Measurements from ENCODE around the gene NEURL1.
A peak's percentile ranks its signal among the peaks of the same experiment; 100 is the strongest.

The NEURL1 gene

GRCh38 chr10:103555712-103556111 lies 62.2 kb downstream of the NEURL1 start:
- Mint-ChIP-seq H3K4me3 (peak overlapping the region in 1 of 2 donors; percentile 46), H3K27me3 (peaks cover 43 to 56% of the 10 kb centered on the region in 2 donors), H3K36me3 (no peaks in the 10 kb centered on the region), H3K4me1 (peaks cover 6 to 7% of the 10 kb centered on the region in 2 donors), H3K27ac (no peak overlapping the region), H3K9me3 (no peaks in the 10 kb centered on the region)
- ATAC-seq (replicated peaks): no peak
- DNase-seq: no peak

- no peak for ATAC-seq (replicated peaks)
- peaks cover 0 to 2% of the 10 kb centered on the region in 2 donors for H3K9me3 Mint-ChIP-seq
- H3K4me1 Mint-ChIP-seq: peaks cover 6 to 7% of the 10 kb centered on the region in 2 donors
- peaks cover 43 to 61% of the 10 kb centered on the region in 2 donors for H3K27me3 Mint-ChIP-seq
- DNase-seq: no peak
- H3K4me3 Mint-ChIP-seq: no peak overlapping the region
- no peaks in the 10 kb centered on the region for H3K36me3 Mint-ChIP-seq
- no peak overlapping the region for H3K27ac Mint-ChIP-seq
These were observed 63.0 kb downstream of the NEURL1 start for GRCh38 chr10:103556383-103557007.

- Mint-ChIP-seq H3K36me3 (no peaks in the 10 kb centered on the region), H3K27ac (no peak overlapping the region), H3K27me3 (peaks cover 41 to 61% of the 10 kb centered on the region in 2 donors), H3K4me1 (peaks cover 6 to 7% of the 10 kb centered on the region in 2 donors), H3K9me3 (peaks cover 0 to 2% of the 10 kb centered on the region in 2 donors), H3K4me3 (no peak overlapping the region)
- ATAC-seq (replicated peaks): no peak
- no peak for DNase-seq
These were observed 64.0 kb downstream of the NEURL1 start for GRCh38 chr10:103557455-103557854.

- Mint-ChIP-seq H3K9me3 (peaks cover 0 to 2% of the 10 kb centered on the region in 2 donors), H3K4me3 (no peak overlapping the region), H3K36me3 (no peaks in the 10 kb centered on the region), H3K4me1 (peaks cover 6 to 7% of the 10 kb centered on the region in 2 donors), H3K27me3 (peaks cover 31 to 57% of the 10 kb centered on the region in 2 donors), H3K27ac (no peak overlapping the region)
- ATAC-seq (replicated peaks) (no peak), DNase-seq (no peak)
These were observed 65.4 kb downstream of the NEURL1 start for GRCh38 chr10:103558911-103559310.

GRCh38 chr10:103559776-103560175 lies 66.3 kb downstream of the NEURL1 start:
- H3K27me3 Mint-ChIP-seq: peaks cover 24 to 51% of the 10 kb centered on the region in 2 donors
- H3K9me3 Mint-ChIP-seq: peaks cover 0 to 2% of the 10 kb centered on the region in 2 donors
- ATAC-seq (replicated peaks): no peak
- no peaks in the 10 kb centered on the region for H3K36me3 Mint-ChIP-seq
- H3K4me3 Mint-ChIP-seq: no peak overlapping the region
- DNase-seq: no peak
- no peak overlapping the region for H3K27ac Mint-ChIP-seq
- peaks cover 1 to 4% of the 10 kb centered on the region in 2 donors for H3K4me1 Mint-ChIP-seq

GRCh38 chr10:103560886-103561285 lies 67.4 kb downstream of the NEURL1 start:
- DNase-seq (no peak), ATAC-seq (replicated peaks) (no peak)
- peaks cover 26 to 47% of the 10 kb centered on the region in 2 donors for H3K27me3 Mint-ChIP-seq
- H3K36me3 Mint-ChIP-seq: no peaks in the 10 kb centered on the region
- H3K9me3 Mint-ChIP-seq: peaks cover 0 to 2% of the 10 kb centered on the region in 2 donors
- H3K4me3 Mint-ChIP-seq: no peak overlapping the region
- peaks cover 0 to 5% of the 10 kb centered on the region in 2 donors for H3K4me1 Mint-ChIP-seq
- no peak overlapping the region for H3K27ac Mint-ChIP-seq

GRCh38 chr10:103562383-103562782 lies 68.9 kb downstream of the NEURL1 start:
- no peak for DNase-seq
- Mint-ChIP-seq H3K27ac (no peak overlapping the region), H3K4me3 (no peak overlapping the region), H3K36me3 (no peaks in the 10 kb centered on the region), H3K4me1 (peaks cover 0 to 5% of the 10 kb centered on the region in 2 donors), H3K9me3 (peaks cover 0 to 2% of the 10 kb centered on the region in 2 donors), H3K27me3 (peaks cover 20 to 32% of the 10 kb centered on the region in 2 donors)
- no peak for ATAC-seq (replicated peaks)

GRCh38 chr10:103563231-103564115 lies 70.0 kb downstream of the NEURL1 start:
- DNase-seq (no peak), ATAC-seq (replicated peaks) (no peak)
- Mint-ChIP-seq H3K4me1 (peaks cover 0 to 5% of the 10 kb centered on the region in 2 donors), H3K36me3 (no peaks in the 10 kb centered on the region), H3K4me3 (no peak overlapping the region), H3K27ac (no peak overlapping the region), H3K9me3 (peaks cover 0 to 2% of the 10 kb centered on the region in 2 donors), H3K27me3 (peaks cover 13 to 22% of the 10 kb centered on the region in 2 donors)

GRCh38 chr10:103564116-103564501 lies 70.6 kb downstream of the NEURL1 start:
- H3K27ac Mint-ChIP-seq: no peak overlapping the region
- no peak for DNase-seq

GRCh38 chr10:103564776-103565520 lies 71.4 kb downstream of the NEURL1 start:
- Mint-ChIP-seq H3K27me3 (peaks cover 8 to 16% of the 10 kb centered on the region in 2 donors), H3K27ac (no peak overlapping the region), H3K4me3 (no peak overlapping the region), H3K4me1 (peaks cover 0 to 5% of the 10 kb centered on the region in 2 donors), H3K9me3 (peaks cover 0 to 2% of the 10 kb centered on the region in 2 donors), H3K36me3 (no peaks in the 10 kb centered on the region)
- DNase-seq: no peak
- peak; percentile 63 to 64 for ATAC-seq (replicated peaks)

More at GRCh38 chr10:103564116-103564501, 70.6 kb downstream of the NEURL1 start:
- Mint-ChIP-seq H3K36me3 (no peaks in the 10 kb centered on the region), H3K9me3 (peaks cover 0 to 2% of the 10 kb centered on the region in 2 donors), H3K4me1 (peaks cover 0 to 5% of the 10 kb centered on the region in 2 donors), H3K4me3 (no peak overlapping the region), H3K27me3 (peaks cover 11 to 15% of the 10 kb centered on the region in 2 donors)
- ATAC-seq (replicated peaks): no peak

- H3K4me3 Mint-ChIP-seq: no peak overlapping the region
- peaks cover 0 to 5% of the 10 kb centered on the region in 2 donors for H3K4me1 Mint-ChIP-seq
- H3K27ac Mint-ChIP-seq: no peak overlapping the region
- H3K27me3 Mint-ChIP-seq: peaks cover 5 to 18% of the 10 kb centered on the region in 2 donors
- no peaks in the 10 kb centered on the region for H3K36me3 Mint-ChIP-seq
- H3K9me3 Mint-ChIP-seq: no peaks in the 10 kb centered on the region
- no peak for DNase-seq
- ATAC-seq (replicated peaks): no peak
These were observed 73.0 kb downstream of the NEURL1 start for GRCh38 chr10:103566536-103566935.

- no peak overlapping the region for H3K27ac Mint-ChIP-seq
- no peaks in the 10 kb centered on the region for H3K36me3 Mint-ChIP-seq
- H3K27me3 Mint-ChIP-seq: peaks cover 5 to 23% of the 10 kb centered on the region in 2 donors
- peaks cover 0 to 5% of the 10 kb centered on the region in 2 donors for H3K4me1 Mint-ChIP-seq
- no peaks in the 10 kb centered on the region for H3K9me3 Mint-ChIP-seq
- H3K4me3 Mint-ChIP-seq: no peak overlapping the region
- DNase-seq (no peak), ATAC-seq (replicated peaks) (no peak)
These were observed 75.0 kb downstream of the NEURL1 start for GRCh38 chr10:103568505-103568904.

GRCh38 chr10:103569896-103570295 lies 76.4 kb downstream of the NEURL1 start:
- no peaks in the 10 kb centered on the region for H3K36me3 Mint-ChIP-seq
- DNase-seq (no peak), ATAC-seq (replicated peaks) (no peak)
- H3K9me3 Mint-ChIP-seq: no peaks in the 10 kb centered on the region
- H3K27me3 Mint-ChIP-seq: peaks cover 3 to 20% of the 10 kb centered on the region in 2 donors
- no peak overlapping the region for H3K4me3 Mint-ChIP-seq
- H3K27ac Mint-ChIP-seq: no peak overlapping the region
- H3K4me1 Mint-ChIP-seq: peaks cover 0 to 2% of the 10 kb centered on the region in 2 donors
